ENCODE measurements around the gene TUBB4B. TPM values are rescaled to one million over a fixed set of nuclear protein-coding genes. Genes with fewer than 3 reads are reported as not detected.

The TUBB4B gene
- polyA plus RNA-seq, 1 of the 3 experiments (the other 2 are of a cell fraction) = 508 TPM

- H3K9ac ChIP-seq = no peak overlapping the region
Measured at GRCh38 chr9:137244486-137245449, 3.7 kb downstream of the TUBB4B start.

GRCh38 chr9:137245450-137246421, 4.6 kb downstream of the TUBB4B start:
- Histone ChIP-seq H3K9me2 (no peaks in the 10 kb centered on the region), H3K27me3 (ENCODE audit: insufficient read depth) (no peaks in the 10 kb centered on the region), H3F3A (replicated peaks; ENCODE audit: insufficient read depth) (peaks cover 9% of the 10 kb centered on the region), H3K4me3 (ENCODE audit: low read depth in 2 of 2, low read length in 1 of 2) (no peak overlapping the region), H3K79me2 (ENCODE audit: insufficient read depth) (peaks cover 28% of the 10 kb centered on the region), H3K9me3 (no peaks in the 10 kb centered on the region), H3K36me3 (replicated peaks in 1 of 2; ENCODE audit: control insufficient read depth in 1 of 2, insufficient read depth in 2 of 2, low read length in 1 of 2) (peaks cover 13 to 20% of the 10 kb centered on the region in 2 experiments), H3K9ac (no peak overlapping the region), H2AFZ (ENCODE audit: low read depth) (no peak overlapping the region), H3K4me2 (no peak overlapping the region), H4K20me1 (ENCODE audit: insufficient read depth) (peaks cover 29% of the 10 kb centered on the region), H3K27ac (ENCODE audit: low read depth in 2 of 2, low read length in 1 of 2) (no peak overlapping the region), H3K4me1 (ENCODE audit: control insufficient read depth in 1 of 2, insufficient read depth in 2 of 2, low read depth in 1 of 2, low read length in 1 of 2) (peaks cover 8 to 20% of the 10 kb centered on the region in 2 experiments; a peak in 1 of 4 replicates)
- DNase-seq = no peak
- no peak for TF ChIP-seq EP300 (IDR thresholded peaks at IDR 0.05; ENCODE audit: borderline replicate concordance in 1 of 2, low read depth in 1 of 2, low read length in 1 of 2)
- TF ChIP-seq TEAD4 (IDR thresholded peaks at IDR 0.05; ENCODE audit: borderline replicate concordance, insufficient read depth) = no peak
- no peak for TF ChIP-seq CHD2 (IDR thresholded peaks at IDR 0.05; ENCODE audit: low read length, partially characterized antibody)
- no peak for TF ChIP-seq MXI1 (IDR thresholded peaks at IDR 0.05; ENCODE audit: low read depth, low read length)
- TF ChIP-seq SIN3A (IDR thresholded peaks at IDR 0.05; ENCODE audit: borderline replicate concordance, low read depth, low read length) = no peak
- no peak for TF ChIP-seq RCOR1 (IDR thresholded peaks at IDR 0.05; ENCODE audit: low read length)
- CTCF ChIA-PET = interaction anchor here (1.8 to 8.2 kb wide), 2 partner anchors 8 to 18 kb away, joined by 8 to 38 read pairs; partner anchors contain the start of gene RNF224
- 85% methylated on average over 8 of the region's 25 CpGs for WGBS (ENCODE audit: low lambda C conversion rate)
- POLR2A ChIA-PET = interaction anchor here (0.8 to 1.0 kb wide), 2 partner anchors 8 to 9 kb away, joined by 3 to 4 read pairs; partner anchors contain the start of gene NELFB

More at GRCh38 chr9:137244486-137245449, 3.7 kb downstream of the TUBB4B start:
- Histone ChIP-seq H3K4me1 (ENCODE audit: control insufficient read depth in 1 of 2, insufficient read depth in 2 of 2, low read depth in 1 of 2, low read length in 1 of 2) (peaks cover 8 to 15% of the 10 kb centered on the region in 2 experiments; a peak in 1 of 4 replicates), H3K27me3 (ENCODE audit: insufficient read depth) (no peaks in the 10 kb centered on the region), H3K9me2 (no peaks in the 10 kb centered on the region), H3K4me3 (ENCODE audit: low read depth in 2 of 2, low read length in 1 of 2) (no peak overlapping the region), H3K27ac (ENCODE audit: low read depth in 2 of 2, low read length in 1 of 2) (no peak overlapping the region), H4K20me1 (ENCODE audit: insufficient read depth) (peaks cover 29% of the 10 kb centered on the region), H2AFZ (ENCODE audit: low read depth) (no peak overlapping the region), H3K79me2 (ENCODE audit: insufficient read depth) (peaks cover 28% of the 10 kb centered on the region), H3F3A (replicated peaks; ENCODE audit: insufficient read depth) (peaks cover 12% of the 10 kb centered on the region), H3K36me3 (replicated peaks in 1 of 2; ENCODE audit: control insufficient read depth in 1 of 2, insufficient read depth in 2 of 2, low read length in 1 of 2) (peaks cover 13 to 20% of the 10 kb centered on the region in 2 experiments), H3K4me2 (no peak overlapping the region), H3K9me3 (no peaks in the 10 kb centered on the region)
- CTCF ChIA-PET = interaction anchor here (1.0 to 8.2 kb wide), 4 partner anchors 7 to 17 kb away, joined by 4 to 38 read pairs (median 7); partner anchors contain the start of gene RNF224
- no peak for DNase-seq
- WGBS (ENCODE audit: low lambda C conversion rate) = 88% methylated on average over 16 of the region's 36 CpGs
- POLR2A ChIA-PET = interaction anchor here (1.0 to 6.4 kb wide), 2 partner anchors 9 to 11 kb away, joined by 3 to 83 read pairs; partner anchors contain the start of gene NELFB
- TF ChIP-seq NRF1 (IDR thresholded peaks at IDR 0.05; ENCODE audit: low read depth, low read length) = no peak
- no peak for TF ChIP-seq FOXJ3 (CRISPR knock-in tag; IDR thresholded peaks at IDR 0.05)
- TF ChIP-seq USF2 (IDR thresholded peaks at IDR 0.05; ENCODE audit: borderline replicate concordance, low read depth, low read length) = no peak
- peak; percentile 30 for TF ChIP-seq PBX3 (IDR thresholded peaks at IDR 0.05)

All from SK-N-SH (cell line).